ENCODE results near the gene AHCTF1. TPM values are rescaled to one million over a fixed set of nuclear protein-coding genes. Genes with fewer than 3 reads are reported as not detected.

AHCTF1 gene
- total and polyA plus RNA-seq, 2 of the 8 experiments (the other 6 are each of a cell fraction or from before 2014, with no cell fraction given), result 7.9 to 44.5 TPM

GRCh38 chr1:246897302-246897701, 34.4 kb downstream of the AHCTF1 start:
- Histone ChIP-seq H2AFZ (ENCODE audit: low read length) (no peak overlapping the region), H2BK5ac (ENCODE audit: low read depth, low read length) (no peak overlapping the region), H3K4me2 (ENCODE audit: insufficient read depth in 1 of 2, low read depth in 2 of 2, low read length in 2 of 2) (no peak overlapping the region), H2BK20ac (ENCODE audit: low read length) (no peak overlapping the region), H3K36me3 (ENCODE audit: control insufficient read depth in 2 of 4, insufficient read depth in 4 of 4, low read length in 3 of 4) (peaks cover 12 to 85% (median 53%) of the 10 kb centered on the region in 4 experiments), H3K27ac (ENCODE audit: low read depth, low read length) (no peak overlapping the region), H3K27me3 (replicated peaks in 1 of 4; ENCODE audit: control insufficient read depth in 3 of 4, extremely low read depth in 1 of 4, insufficient read depth in 3 of 4, low read length in 3 of 4) (no peaks in the 10 kb centered on the region), H3K9me3 (ENCODE audit: insufficient read depth in 2 of 2, low read depth in 1 of 2, low read length in 1 of 2) (no peaks in the 10 kb centered on the region), H2BK15ac (ENCODE audit: low read length) (no peak overlapping the region), H3K4me3 (ENCODE audit: extremely low read depth in 1 of 4, insufficient read depth in 2 of 4, low read depth in 3 of 4, low read length in 4 of 4) (no peak overlapping the region), H3K4ac (replicated peaks; ENCODE audit: insufficient read length, low read depth, low read length) (no peak overlapping the region), H4K91ac (replicated peaks; ENCODE audit: insufficient read length, low read length) (no peak overlapping the region), H3K79me1 (ENCODE audit: low read depth, low read length) (no peaks in the 10 kb centered on the region), H3K56ac (replicated peaks; ENCODE audit: insufficient read length, low read depth, low read length) (no peak overlapping the region), H4K20me1 (replicated peaks in 1 of 2; ENCODE audit: control insufficient read depth in 1 of 2, insufficient read depth in 2 of 2, low read length in 2 of 2) (peaks cover 0 to 2% of the 10 kb centered on the region in 2 experiments), H4K5ac (ENCODE audit: insufficient read length, low read depth, low read length) (no peak overlapping the region), H3K79me2 (ENCODE audit: control insufficient read depth in 1 of 2, insufficient read depth in 2 of 2, low read length in 2 of 2) (no peaks in the 10 kb centered on the region), H3K9ac (replicated peaks in 1 of 4; ENCODE audit: extremely low read depth in 1 of 4, low read depth in 3 of 4, low read length in 3 of 4) (no peak overlapping the region), H4K8ac (ENCODE audit: extremely low read depth, insufficient read depth, low read length) (no peak overlapping the region), H3K23me2 (ENCODE audit: low read depth, low read length) (no peaks in the 10 kb centered on the region), H2BK12ac (ENCODE audit: low read depth, low read length) (no peak overlapping the region), H2BK120ac (replicated peaks; ENCODE audit: low read depth, low read length) (no peak overlapping the region), H3K4me1 (replicated peaks in 1 of 4; ENCODE audit: control insufficient read depth in 3 of 4, insufficient read depth in 4 of 4, low read length in 3 of 4) (no peaks in the 10 kb centered on the region), H3K18ac (ENCODE audit: extremely low read depth, low read length) (no peak overlapping the region), H3K14ac (ENCODE audit: insufficient read length) (no peak overlapping the region), H2AK5ac (ENCODE audit: low read depth, low read length) (no peak overlapping the region), H3K23ac (ENCODE audit: insufficient read length) (no peak overlapping the region)
- ChIA-PET CTCF (ENCODE audit: partially characterized antibody) (interaction anchor here (0.9 kb wide), 1 partner anchor 18 kb away, joined by 3 read pairs; no protein-coding TSS in a partner anchor), POLR2A (ENCODE audit: partially characterized antibody) (no interaction called here)
- FAIRE-seq (no peak), DNase-seq (ENCODE audit: low read depth in 1 of 2, low spot score in 2 of 2) (no peak)
- 92% methylated on average over 5 of the region's 5 CpGs; no CpG with 5 or more reads in 1 of the 2 experiments for WGBS, 2 experiments (ENCODE audit: extremely low coverage in 1 of 2, insufficient coverage in 1 of 2, insufficient read length in 1 of 2, insufficient replicate concordance in 2 of 2, low coverage in 1 of 2, low lambda C conversion rate in 2 of 2, missing lambda C conversion rate in 1 of 2)
- TF ChIP-seq E2F6 (IDR thresholded peaks at IDR 0.05), result no peak
- TF ChIP-seq GTF2F1 (IDR thresholded peaks at IDR 0.05; ENCODE audit: borderline replicate concordance, low read depth, low read length), result no peak
- TF ChIP-seq CREB1 (IDR thresholded peaks at IDR 0.05), result no peak
- TF ChIP-seq JUN (IDR thresholded peaks at IDR 0.05; ENCODE audit: low read depth, low read length), result no peak
- no peak for TF ChIP-seq HDAC6 (IDR thresholded peaks at IDR 0.05; ENCODE audit: low read depth, low read length)
- TF ChIP-seq RXRA (IDR thresholded peaks at IDR 0.05; ENCODE audit: insufficient read depth, low read depth, low read length), result no peak
- no peak for TF ChIP-seq YY1 (IDR thresholded peaks at IDR 0.05; ENCODE audit: low read depth, low read length)
- TF ChIP-seq KDM5A (IDR thresholded peaks at IDR 0.05; ENCODE audit: low read length), result no peak
- TF ChIP-seq SP1 (IDR thresholded peaks at IDR 0.05; ENCODE audit: low read depth, low read length), result no peak
- TF ChIP-seq SIRT6 (IDR thresholded peaks at IDR 0.05; ENCODE audit: low read length), result no peak
- TF ChIP-seq CBX8 (IDR thresholded peaks at IDR 0.05; ENCODE audit: borderline replicate concordance, low read depth, low read length), result no peak
- no peak for TF ChIP-seq ATF3 (IDR thresholded peaks at IDR 0.05; ENCODE audit: insufficient read depth, low read depth, low read length)
- TF ChIP-seq EZH2 (IDR thresholded peaks at IDR 0.05; ENCODE audit: low read depth, low read length, severe bottlenecking), result no peak
